HG02852 (cell line): ENCODE data around the gene AVP.
"Not testable (repeated sequence)": the region's sequence is repeated elsewhere in the genome, so short reads cannot be mapped to it uniquely, and the experiment has no call there.

Experiments used
- ATAC-seq: cut with Tn5 transposase; IDR thresholded peaks from one replicate; pipeline ENCODE4 v1.9.1; 2021; ENCODE audit warnings: mild to moderate bottlenecking, moderate library complexity; ENCODE audit not compliant: unreplicated experiment

Gene AVP

GRCh38 chr20:3084283-3084985 lies at the start of gene AVP:
AVP (minus strand) TSS chr20:3084724; CDS start chr20:3084674, 50 bp downstream.
- ATAC-seq, result no peak

GRCh38 chr20:3134151-3134550 lies 49.6 kb upstream of the AVP start:
- no peak for ATAC-seq

DNA sequence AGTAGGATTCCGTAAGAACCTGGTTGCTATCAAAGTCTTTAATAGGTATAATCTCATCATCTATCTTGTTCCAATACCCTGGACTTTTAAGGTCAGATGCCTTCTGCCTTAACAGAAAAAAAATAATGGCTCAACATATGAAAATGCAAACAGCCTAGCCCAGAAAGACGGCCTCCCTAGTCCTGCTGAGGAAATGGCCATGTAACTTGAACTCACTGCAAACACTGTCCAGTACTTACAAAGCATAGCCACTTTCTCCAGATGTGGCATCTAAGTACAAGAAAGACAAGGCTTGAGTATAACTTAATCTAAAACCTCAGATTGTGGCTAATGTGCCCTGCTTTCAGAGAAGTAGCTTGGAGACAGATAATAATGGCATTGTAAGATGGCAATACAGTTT lies 48.6 kb upstream of the AVP start:
- ATAC-seq, result no peak

DNA sequence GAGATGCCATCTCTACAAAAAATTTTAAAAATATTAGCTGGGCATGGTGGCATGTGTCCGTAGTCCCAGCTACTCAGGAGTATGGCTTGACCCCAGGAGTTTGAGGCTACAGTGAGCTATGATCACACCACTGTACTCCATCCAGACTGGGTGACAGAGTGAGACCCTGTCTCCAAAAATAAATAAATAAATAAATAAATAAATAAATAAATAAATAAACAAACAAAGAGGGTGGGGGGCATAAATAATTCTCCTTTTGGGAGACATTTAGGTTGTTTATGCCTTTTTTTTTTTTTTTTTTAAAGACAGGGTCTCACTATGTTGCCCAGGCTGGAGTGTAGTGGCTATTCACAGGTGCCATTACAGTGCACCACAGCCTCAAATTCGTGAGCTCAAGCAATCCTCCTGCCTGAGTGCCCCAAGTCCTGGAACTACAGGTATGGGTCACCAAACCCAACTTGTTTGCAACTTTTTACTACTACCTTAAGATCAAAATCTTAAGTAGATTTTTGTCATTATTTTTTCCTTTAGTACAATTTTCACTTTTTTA lies 45.6 kb upstream of the AVP start:
- ATAC-seq, result no peak

- ATAC-seq, result no peak
These were observed 44.6 kb upstream of the AVP start for GRCh38 chr20:3129094-3129493.

GRCh38 chr20:3128275-3128984 lies 43.9 kb upstream of the AVP start:
- no peak for ATAC-seq

DNA sequence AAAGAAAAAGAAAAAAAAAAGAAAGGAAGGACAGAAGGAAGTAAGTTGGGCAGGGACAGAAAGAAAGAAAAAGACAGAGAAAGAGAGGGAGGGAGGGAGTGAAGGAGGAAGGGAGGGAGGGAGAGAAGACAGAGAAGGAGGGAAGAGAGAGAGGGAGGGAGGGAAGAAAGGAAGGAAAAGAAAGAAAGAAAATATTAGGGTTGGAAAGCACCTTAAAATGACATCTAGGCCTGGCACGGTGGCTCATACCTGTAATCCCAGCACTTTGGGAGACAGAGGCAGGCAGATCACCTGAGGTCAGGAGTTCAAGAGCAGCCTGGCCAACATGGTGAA lies 42.0 kb upstream of the AVP start:
- ATAC-seq, result no peak

DNA sequence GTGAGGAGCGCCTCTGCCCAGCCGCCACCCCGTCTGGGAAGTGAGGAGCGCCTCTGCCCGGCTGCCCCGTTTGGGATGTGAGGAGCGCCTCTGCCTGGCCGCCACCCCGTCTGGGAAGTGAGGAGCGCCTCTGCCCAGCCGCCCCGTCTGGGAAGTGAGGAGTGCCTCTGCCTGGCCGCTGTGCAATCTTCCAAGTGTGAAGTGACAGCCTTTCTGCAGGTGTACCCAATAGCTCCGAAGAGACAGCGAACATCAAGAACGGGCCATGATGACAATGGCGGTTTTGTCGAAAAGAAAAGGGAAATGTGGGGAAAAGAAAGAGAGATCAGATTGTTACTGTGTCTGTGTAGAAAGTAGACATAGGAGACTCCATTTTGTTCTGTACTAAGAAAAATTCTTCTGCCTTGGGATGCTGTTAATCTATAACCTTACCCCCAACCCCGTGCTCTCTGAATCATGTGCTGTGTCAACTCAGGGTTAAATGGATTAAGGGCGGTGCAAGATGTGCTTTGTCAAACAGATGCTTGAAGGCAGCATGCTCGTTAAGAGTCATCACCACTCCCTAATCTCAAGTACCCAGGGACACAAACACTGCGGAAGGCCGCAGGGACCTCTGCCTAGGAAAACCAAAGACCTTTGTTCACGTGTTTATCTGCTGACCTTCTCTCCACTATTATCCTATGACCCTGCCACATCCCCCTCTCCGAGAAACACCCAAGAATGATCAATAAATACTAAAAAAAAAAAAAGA lies 41.4 kb upstream of the AVP start:
- not testable (repeated sequence) for ATAC-seq

- ATAC-seq, result not testable (repeated sequence)
These were observed 40.4 kb upstream of the AVP start for GRCh38 chr20:3124773-3125560.

DNA sequence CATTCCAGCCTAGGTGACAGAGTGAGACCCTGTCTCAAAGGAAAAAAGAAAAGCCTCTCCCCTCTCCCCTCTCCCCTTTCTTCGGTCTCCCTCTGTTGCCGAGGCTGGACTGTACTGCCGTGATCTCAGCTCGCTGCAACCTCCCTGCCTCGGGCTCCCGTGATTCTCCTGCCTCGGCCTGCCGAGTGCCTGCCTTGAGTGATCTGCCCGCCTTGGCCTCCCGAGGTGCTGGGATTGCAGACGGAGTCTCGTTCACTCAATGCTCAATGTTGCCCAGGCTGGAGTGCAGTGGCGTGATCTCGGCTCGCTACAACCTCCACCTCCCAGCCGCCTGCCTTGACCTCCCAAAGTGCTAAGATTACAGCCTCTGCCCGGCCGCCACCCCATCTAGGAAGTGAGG lies 39.6 kb upstream of the AVP start:
- not testable (repeated sequence) for ATAC-seq

DNA sequence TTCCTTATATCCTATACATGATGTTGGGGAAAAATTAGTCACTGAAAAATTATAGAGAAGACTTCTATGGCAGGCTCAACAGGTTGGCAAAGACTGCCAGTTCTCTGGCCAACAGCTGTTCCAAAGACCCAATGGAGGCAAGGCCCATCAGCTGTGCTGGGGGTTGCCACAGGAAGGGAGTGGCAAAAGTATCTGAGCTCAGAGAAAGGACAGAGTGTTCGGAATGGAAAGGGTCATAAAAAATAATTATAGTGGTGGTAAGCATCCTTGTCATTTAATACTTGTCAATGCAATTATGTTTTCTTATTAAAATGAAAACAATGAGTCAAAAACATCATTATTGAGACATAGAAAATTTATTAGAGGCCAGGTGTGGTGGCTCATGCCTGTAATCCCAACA lies 39.0 kb upstream of the AVP start:
- ATAC-seq, result no peak

DNA sequence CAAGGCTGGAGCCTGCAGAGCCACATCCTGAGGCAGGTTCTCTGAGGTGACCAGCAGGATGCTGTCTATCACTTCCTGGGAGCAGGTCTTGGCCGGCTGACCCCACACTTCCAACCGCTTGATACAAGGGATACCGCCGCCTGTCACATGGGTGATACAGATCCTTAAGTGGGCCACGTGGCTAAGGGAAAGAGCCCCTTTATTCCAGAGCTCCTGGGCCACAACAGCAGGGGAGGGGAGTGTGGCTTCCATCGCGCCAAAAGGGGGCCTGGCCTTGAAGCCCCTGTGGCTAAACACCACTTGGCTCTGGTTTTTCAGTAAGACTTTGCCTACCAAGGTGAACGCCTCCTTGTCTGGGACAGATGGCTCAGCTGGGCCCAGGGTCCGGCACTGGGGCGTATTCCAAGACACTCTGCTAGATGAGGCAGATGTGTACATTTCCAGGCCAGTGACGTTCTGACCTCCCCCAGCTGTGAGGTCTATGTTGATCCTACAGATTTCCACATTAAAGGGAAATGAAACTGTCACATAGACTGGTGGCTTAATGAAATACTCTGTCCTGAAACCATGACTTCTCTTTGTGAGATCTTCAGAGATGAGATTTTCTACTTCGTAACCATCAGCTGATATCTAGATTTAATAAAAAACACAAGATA lies 37.6 kb upstream of the AVP start:
- ATAC-seq, result no peak

GRCh38 chr20:3121271-3121911 lies 36.9 kb upstream of the AVP start:
- no peak for ATAC-seq

DNA sequence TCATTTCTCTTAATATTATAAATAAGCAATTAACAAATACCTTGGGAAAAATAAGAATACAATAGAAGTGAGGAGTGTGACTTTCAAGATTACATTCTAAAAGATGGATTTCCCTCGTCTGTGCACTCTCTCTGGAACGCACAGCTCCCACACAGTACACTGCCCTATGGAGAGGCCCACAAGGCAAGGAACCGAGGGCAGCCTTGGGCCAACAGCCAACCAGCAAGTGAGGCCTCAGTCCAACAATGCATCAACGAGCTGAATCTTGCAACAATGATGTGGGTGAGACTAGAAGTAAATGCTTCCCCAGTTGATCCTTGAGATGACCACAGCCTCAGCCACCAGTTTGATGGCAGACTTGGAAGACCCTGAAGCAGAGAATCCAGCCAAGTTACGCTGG lies 34.5 kb upstream of the AVP start:
- no peak for ATAC-seq

DNA sequence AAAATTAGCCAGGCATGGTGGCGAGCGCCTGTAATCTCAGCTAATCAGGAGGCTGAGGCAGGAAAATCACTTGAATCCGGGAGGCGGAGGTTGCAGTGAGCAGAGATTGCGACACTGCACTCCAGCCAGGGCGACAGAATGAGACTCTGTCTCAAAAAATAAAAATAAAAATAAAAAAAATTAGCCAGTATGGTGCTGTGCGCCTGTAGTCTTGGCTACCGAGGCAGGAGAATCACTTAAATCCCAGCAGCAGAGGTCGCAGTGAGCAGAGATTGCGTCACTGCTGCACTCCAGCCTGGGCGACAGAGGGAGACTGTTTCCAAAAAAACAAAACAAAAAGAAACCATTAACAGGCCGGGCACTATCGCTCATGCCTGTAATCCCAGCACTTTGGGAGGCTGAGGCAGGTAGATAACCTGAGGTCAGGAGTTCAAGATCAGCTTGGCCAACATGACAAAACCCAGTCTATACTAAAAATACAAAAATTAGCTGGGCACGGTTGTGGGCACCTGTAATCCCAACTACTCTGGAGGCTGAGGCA lies 33.4 kb upstream of the AVP start:
- ATAC-seq, result not testable (repeated sequence)

DNA sequence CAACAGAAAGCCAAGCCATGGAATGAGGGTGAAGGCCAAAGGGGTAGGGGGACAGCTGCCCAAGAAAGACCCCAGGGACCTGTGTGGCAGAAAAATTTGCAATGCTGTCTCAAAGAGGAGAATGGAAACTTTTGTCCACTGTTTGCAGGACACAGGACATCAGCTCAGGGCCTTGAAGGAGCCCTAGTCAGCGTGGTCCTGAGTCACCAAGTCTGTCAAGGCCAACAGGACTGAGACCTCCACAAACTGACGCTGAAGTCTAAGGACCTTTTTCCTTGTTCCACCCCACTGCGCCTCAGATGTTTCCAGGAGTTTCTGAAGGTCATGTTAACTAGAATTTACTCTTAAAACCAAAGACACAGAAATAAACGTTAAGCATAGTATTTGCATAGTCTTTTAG lies 31.8 kb upstream of the AVP start:
- no peak for ATAC-seq

DNA sequence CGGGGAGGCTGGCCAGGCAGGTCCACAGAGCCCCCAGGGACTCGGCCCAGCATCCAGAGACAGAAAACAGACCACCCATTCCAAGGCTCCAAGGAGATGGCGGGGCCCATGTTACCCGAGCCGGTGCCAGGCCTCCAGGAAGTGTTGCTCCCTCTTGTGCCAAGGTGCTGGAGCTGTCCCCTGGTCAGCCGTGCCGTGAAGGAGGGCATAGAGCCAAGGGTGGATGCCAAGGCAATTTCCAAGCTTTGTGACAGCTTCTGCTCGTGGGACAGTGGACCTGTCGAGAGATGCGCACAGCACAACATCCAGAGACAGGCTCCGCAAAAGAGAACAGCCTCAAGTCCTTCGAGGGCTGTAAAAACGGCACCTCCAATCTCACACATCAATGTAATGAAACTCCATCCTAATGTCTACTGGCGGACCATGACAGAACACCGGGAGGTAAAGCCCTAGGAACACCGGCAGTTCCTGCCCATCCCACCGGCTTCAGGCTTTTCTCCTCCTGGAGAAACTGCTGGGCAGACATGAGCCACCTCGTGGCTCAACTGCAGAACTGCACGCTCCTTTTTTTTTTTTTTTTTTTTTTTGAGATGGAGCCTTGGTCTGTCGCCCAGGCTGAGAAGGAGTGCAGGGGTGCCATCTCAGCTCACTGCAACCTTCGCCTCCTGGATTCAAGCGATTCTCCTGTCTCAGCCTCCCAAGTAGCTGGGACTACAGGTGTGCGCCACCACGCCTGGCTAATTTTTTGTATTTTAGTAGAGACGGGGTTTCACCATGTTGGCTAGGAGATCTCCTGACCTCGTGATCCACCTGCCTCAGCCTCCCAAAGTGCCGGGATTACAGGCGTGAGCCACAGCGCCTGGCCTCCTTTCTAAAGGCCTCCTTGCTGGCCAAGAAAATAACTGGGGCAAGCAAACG lies 30.9 kb upstream of the AVP start:
- no peak for ATAC-seq

DNA sequence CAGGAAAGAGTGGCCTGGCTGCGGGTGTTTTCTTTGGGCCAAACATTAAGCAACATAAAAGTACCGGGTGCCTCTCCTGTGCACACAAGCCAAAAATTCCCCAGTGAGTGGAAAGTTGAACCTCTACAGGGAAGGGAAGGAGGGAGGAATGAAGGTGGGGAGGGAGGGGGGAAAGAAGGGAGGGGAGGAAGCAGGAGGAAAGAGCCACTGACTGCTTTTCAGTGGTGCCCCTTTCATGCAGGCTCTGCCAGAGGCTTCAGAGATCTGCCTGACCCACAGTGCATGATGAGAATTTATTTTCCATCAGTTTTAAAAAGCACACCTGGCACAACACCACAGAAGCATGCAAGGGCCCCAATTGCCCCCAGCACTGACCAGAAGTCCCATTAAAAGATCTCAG lies 27.5 kb upstream of the AVP start:
- ATAC-seq, result no peak

GRCh38 chr20:3111507-3111906 lies 27.0 kb upstream of the AVP start:
- ATAC-seq, result no peak
